A673 (cell line): ENCODE measurements around the gene TCERG1L. TPM values are rescaled to one million over a fixed set of nuclear protein-coding genes. Genes with fewer than 3 reads are reported as not detected.

ENCODE experiments used
- BruUV-seq: library from RNA; stranded (reverse); fragments of 400-500 nt; replicated peaks from 2 replicates; lab custom pipeline; 2021; lab: Mats Ljungman, UMichigan
- CTCF ChIA-PET: fragments of 300-600 bp; sonication (Branson Sonifier 250); formaldehyde crosslinking; loops from one replicate; lab custom pipeline; 2022; ENCODE audit warnings: antibody characterized with exemption; lab: Charles Lee
- POLR2A ChIA-PET: fragments of 300-600 bp; sonication (Branson Sonifier 250); formaldehyde crosslinking; loops from one replicate; lab custom pipeline; 2022; ENCODE audit warnings: antibody characterized with exemption; ENCODE audit not compliant: low non-redundant PET; lab: Charles Lee
- DNase-seq: peaks from one replicate; pipeline ENCODE4 v3.0.0-alpha.2; 2015; ENCODE audit warnings: low spot score
- H3K27ac ChIP-seq: fragments of 200-600 bp; sonication (generic); 2 replicates; pipeline ENCODE4 v1.5.1; 2016; ENCODE audit warnings: mixed run types, low read depth, mild to moderate bottlenecking, mixed read lengths, antibody characterized with exemption, low read length; ENCODE audit not compliant: poor library complexity, severe bottlenecking
- H3K27me3 ChIP-seq: fragments of 200-600 bp; sonication (generic); replicated peaks from 2 replicates; pipeline ENCODE4 v1.6.1; 2017; ENCODE audit warnings: mixed run types, low read depth, mild to moderate bottlenecking, mixed read lengths, antibody characterized with exemption, low read length; ENCODE audit not compliant: insufficient read depth, poor library complexity
- H3K36me3 ChIP-seq: fragments of 200-600 bp; sonication (generic); 2 replicates; pipeline ENCODE4 v1.6.1; 2016; ENCODE audit warnings: mixed run types, mild to moderate bottlenecking, mixed read lengths, antibody characterized with exemption, low read length; ENCODE audit not compliant: insufficient read depth, poor library complexity, severe bottlenecking
- H3K4me1 ChIP-seq: fragments of 200-600 bp; sonication (generic); 2 replicates; pipeline ENCODE4 v1.6.1; 2017; ENCODE audit warnings: mixed run types, mild to moderate bottlenecking, mixed read lengths, antibody characterized with exemption, low read length; ENCODE audit not compliant: insufficient read depth, poor library complexity, severe bottlenecking
- H3K4me3 ChIP-seq: fragments of 200-600 bp; sonication (generic); 2 replicates; pipeline ENCODE4 v1.5.1; 2016; ENCODE audit warnings: low read depth, mixed run types, mild to moderate bottlenecking, mixed read lengths, low read length; ENCODE audit not compliant: poor library complexity, severe bottlenecking
- H3K9me3 ChIP-seq: fragments of 200-600 bp; sonication (generic); 2 replicates; pipeline ENCODE4 v1.6.1; 2016; ENCODE audit warnings: mixed run types, low read depth, mild to moderate bottlenecking, mixed read lengths, antibody characterized with exemption, low read length; ENCODE audit not compliant: poor library complexity, severe bottlenecking
- CTCF ChIP-seq: fragments of 300-800, 200-600 bp; sonication (generic); conservative IDR thresholded peaks from 2 replicates; pipeline ENCODE4 v1.5.1; 2017; ENCODE audit warnings: low read depth, mild to moderate bottlenecking, antibody characterized with exemption, low read length, moderate library complexity, mixed read lengths
- EZH2 ChIP-seq: fragments of 200-600 bp; sonication (generic); IDR thresholded peaks from 2 replicates; pipeline ENCODE4 v1.6.1; 2017; ENCODE audit warnings: borderline replicate concordance, low read depth, mild to moderate bottlenecking, mixed read lengths, antibody characterized with exemption, low read length; ENCODE audit not compliant: poor library complexity, severe bottlenecking
- intact Hi-C: fragments of 100-400 bp; cut with micrococcal nuclease; formaldehyde crosslinking; loops from one replicate; pipeline ENCODE4 v1.10.0; 2022; ENCODE audit not compliant: unreplicated experiment
- total RNA-seq: library from RNA; stranded (reverse); gene quantifications from 2 replicates; pipeline ENCODE4 v1.2.3, GENCODE V29; 2021

The TCERG1L gene
- total RNA-seq, 1 experiment from 2014 or later, result 16.3 TPM

DNA sequence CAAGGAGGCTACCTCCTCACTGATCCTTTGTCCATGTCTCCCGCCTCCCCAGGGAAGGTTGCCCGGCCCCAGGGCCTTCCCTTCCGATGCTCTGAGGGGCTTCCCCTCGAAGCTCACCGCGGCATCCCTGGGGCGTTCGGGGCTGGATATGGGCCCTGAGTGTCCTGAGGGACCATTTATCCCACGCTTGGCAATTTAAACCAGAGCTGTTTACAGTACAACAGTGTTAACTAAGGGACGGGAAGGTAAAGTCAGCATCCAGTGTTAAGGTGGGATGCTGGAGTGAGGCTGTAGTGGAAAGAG is 92.0 kb downstream of the TCERG1L start:
- no TSS peak for BruUV-seq
- Histone ChIP-seq H3K27me3 (no peaks in the 10 kb centered on the region), H3K9me3 (no peaks in the 10 kb centered on the region), H3K36me3 (no peaks in the 10 kb centered on the region), H3K4me3 (no peak overlapping the region), H3K4me1 (no peaks in the 10 kb centered on the region), H3K27ac (no peak overlapping the region)
- no peak for TF ChIP-seq CTCF
- TF ChIP-seq EZH2, result no peak
- intact Hi-C loops, result no loop called here
- ChIA-PET POLR2A (no interaction called here), CTCF (no interaction called here)
- no peak for DNase-seq

- Histone ChIP-seq H3K4me1 (no peaks in the 10 kb centered on the region), H3K9me3 (no peaks in the 10 kb centered on the region), H3K4me3 (no peak overlapping the region), H3K36me3 (no peaks in the 10 kb centered on the region), H3K27ac (no peak overlapping the region), H3K27me3 (no peaks in the 10 kb centered on the region)
- intact Hi-C loops, result no loop called here
- ChIA-PET POLR2A (no interaction called here), CTCF (no interaction called here)
- no peak for DNase-seq
- BruUV-seq, result no TSS peak
- no peak for TF ChIP-seq EZH2
- no peak for TF ChIP-seq CTCF
Measured at GRCh38 chr10:131218811-131219583, 92.5 kb downstream of the TCERG1L start.

GRCh38 chr10:131216681-131217230 is 94.8 kb downstream of the TCERG1L start:
- ChIA-PET CTCF (no interaction called here), POLR2A (no interaction called here)
- TF ChIP-seq EZH2 (no peak), CTCF (no peak)
- H3K4me1 ChIP-seq, result no peaks in the 10 kb centered on the region
- intact Hi-C loops, result no loop called here
- no peak for DNase-seq
- H3K27me3 ChIP-seq, result no peaks in the 10 kb centered on the region
- H3K27ac ChIP-seq, result no peak overlapping the region
- no TSS peak for BruUV-seq
- H3K4me3 ChIP-seq, result no peak overlapping the region
- no peaks in the 10 kb centered on the region for H3K9me3 ChIP-seq
- H3K36me3 ChIP-seq, result no peaks in the 10 kb centered on the region
